IPS-NIHi11 (cell line): ENCODE data around the gene THNSL1.

Source experiments
- DNase-seq: peaks from one replicate; pipeline ENCODE4 v3.0.0; 2012; ENCODE audit warnings: mixed read lengths, low spot score

THNSL1 gene

DNA sequence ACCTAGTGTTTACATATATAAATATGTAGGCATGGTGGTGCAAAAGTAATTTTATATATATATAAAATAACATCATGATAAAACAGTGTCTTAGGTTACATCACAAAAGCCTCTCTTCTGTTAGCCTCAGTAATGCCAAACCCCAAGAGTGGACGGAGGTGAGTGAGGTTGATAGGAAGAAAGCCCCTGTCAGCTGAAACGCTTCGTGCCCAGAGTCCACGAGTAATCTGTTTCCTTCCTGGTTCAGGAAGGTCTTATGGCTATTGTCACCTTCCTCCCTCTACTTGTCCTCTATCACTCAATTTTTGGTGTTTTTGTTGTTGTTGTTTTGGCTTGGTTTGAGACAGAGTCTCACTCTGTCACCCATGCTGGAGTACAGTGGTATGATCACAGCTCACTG is 41.5 kb downstream of the THNSL1 start:
- no peak for DNase-seq

DNA sequence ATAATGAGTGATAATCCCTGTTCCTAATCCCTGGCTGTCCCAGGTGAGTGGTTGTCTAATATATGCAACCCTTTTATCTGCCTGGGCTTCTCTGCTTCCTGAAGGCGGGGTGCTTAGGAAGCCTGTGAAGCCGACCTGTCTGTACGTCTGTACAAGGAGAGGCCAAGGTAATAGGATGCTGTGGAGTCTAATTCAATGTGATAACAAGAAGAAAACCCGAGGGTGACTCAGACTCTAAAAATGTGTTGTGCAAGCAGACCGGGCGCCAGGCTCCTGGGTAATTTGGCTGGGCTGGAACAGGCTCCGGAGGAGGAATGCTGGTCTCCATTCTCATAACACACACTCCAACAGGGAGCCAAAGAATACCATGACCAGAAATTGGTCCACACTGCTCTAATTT is 43.6 kb downstream of the THNSL1 start:
- peak; percentile 31 for DNase-seq

DNA sequence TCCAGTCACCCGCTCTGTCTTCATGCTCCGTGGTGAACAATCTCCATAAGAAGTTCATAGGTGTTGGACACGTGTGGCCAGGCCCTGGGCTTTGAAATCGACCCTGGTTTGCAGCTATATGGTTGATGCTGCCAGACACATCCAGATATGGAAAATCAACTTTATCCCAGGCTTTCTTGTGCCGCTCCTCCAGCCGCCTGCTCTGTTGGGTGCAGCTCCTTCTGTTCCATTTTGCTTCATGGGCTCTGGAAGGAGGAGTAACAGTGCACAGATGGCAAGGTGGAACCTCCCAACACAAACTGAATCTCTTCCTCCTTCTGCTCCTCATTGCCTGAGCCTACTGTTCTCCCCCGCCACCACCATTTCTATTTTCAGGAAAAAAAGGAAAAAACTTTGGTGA is 44.7 kb downstream of the THNSL1 start:
- DNase-seq = no peak

DNA sequence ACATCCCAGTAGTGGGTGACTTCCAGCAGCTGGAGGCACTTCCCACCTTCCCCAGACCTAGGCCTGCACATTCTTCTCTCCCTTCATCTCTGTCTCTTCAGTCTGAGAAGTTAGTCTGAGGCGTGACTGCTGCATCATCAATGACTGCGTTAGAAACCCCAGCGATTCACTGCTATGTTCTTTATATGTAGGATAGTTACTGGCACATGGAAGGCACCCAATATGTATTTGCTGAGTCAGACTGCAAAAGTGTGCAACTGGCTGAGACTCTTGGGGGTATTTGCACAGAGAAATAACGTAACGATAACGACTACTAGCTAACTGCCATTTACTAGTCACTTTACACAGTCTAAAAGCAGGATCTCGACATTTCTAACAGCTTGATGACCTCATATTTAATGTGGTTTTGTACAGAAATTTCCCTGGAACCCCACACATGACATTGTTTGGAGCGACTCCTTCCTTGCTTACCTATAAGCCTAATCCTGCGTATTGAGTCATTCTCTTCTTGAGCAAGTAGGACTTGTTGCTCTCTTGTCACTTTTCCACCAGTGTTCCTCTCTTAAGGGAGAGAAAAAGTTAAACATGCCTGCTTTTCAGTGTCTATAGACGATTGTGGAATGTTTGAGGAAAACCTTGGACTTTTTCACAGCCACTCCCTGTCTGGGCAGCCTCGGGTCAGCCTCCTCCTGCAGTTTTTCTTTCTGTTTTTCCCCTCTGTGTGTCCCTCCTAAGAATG is 45.5 kb downstream of the THNSL1 start:
- no peak for DNase-seq

DNA sequence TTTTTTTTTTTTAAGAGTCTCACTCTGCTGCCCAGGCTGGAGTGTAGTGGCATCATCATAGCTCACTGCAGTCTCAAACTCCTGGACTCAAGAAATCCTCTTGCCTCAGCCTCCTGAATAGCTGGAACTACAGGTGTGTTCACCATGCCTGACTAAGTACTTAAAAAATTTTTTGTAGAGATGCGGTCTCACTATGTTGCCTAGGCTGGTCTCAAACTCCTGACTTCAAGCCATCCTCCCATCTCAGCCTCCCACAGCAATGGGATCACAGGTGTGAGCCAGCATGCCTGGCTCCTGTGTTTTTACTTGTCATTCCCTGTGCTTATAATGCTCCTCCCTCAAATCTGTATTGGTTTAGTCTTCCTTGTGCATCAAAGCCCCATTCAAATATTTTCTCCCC is 46.7 kb downstream of the THNSL1 start:
- DNase-seq = no peak

DNA sequence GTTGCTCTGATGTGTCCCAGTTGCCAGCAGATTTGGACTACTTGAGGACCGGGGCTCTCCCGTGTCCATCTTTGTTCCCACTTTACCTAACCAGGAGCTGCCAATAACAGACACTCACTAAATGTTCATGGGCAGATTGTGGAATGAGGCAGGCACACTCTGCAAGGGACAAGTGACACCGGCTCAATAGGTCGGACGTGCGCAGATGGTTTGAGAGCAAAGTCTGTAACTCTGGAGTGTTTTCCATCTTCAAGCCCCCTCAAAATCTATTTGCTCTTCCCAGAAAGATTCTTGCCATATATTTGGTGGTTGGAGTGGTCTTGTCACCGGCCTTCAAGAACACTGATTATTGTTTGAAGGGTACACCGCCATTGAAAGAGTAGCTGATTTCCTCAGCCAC is 47.2 kb downstream of the THNSL1 start:
- DNase-seq = no peak

DNA sequence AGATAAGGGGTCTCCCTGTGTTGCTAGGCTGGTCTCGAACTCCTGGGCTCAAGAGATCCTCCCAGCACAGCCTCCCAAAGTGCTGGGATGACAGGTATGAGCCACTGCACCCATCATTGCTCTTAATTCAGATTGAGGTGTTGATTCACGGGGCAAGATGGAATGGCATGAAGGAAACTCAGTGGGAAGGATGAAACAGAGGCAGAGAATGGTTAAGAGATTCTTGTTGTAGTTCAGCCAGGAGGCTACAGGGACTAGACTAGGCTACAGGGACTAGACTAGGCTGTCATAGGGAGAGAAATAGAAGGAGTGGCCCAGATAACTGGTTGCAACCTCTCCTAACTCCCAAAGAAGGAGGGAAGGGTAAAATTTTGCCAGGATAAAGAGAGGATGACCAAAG is 48.0 kb downstream of the THNSL1 start:
- DNase-seq = no peak

DNA sequence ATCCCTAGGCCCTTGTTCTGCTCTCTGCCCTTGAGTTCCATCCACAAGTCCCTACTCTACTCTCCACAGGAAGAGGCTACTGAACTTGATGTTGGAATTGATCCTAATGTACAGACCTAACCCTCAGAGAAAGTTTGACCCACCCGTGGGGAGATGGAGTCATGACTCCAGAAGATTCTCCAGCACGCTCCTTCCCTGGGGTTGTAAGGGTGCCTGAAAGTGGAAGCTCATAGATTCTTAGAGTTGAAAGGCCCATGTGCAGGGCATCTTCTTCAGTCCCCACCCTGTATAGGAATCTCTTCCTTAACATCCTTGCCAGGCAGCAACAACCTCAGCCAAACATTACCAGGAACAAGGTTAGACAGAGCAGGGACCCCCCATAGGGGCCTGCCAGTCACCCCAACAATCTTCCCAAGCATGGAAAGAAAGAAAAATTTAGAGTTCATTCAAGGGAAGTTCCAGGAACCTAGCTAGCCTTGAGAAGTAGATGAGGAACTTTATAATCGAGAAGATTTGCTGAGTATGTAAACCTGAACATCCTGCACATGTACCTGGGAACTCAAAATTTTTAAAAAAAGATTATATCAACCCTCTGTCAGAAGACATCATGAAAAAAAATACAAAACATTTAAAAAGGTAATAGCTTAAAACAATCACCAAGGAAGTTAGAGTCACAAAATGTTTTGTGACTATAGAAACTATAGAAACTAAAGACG is 49.5 kb downstream of the THNSL1 start:
- DNase-seq = no peak

DNA sequence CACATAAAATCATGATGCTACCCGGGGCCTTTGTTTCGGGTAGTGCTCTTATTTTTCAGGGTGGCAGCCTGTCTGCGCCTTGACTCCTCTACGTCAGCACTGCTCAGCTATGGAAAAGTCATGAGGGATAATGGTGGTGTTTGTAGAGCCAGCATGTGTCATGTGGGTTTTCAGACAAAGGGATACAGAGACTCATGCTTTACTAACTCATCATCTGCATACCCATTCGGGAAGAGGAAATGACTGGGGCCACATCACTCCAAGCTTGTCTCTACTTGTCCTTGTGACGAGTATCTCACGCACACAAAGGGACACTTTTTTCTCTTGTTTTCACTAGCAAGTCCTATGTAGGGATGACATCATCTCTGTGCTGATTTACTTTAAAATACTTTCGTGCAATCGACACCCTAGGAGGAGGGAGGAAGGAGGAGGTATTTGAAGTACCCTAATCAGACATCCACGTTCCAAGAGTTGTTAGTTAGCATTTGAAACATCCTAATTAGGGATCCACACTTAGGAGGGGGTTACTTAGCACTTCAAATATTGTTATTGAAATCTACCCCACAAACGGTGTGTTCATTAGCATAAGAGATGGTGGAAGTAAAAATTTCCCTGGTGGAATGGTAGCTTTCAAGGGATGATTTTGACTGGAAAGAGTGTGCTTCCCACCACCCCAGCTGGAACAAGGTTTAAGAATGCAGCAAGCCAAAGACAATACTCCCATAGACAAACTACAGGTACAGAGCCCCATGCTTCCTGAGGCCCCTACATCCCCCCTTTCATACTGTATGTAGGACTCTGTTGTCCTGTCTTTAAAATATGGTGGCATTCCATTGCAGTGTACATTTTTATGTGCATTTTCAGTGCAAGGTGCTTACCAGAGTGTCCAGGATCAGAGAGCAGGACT is 52.0 kb downstream of the THNSL1 start:
- DNase-seq = peak; percentile 17

DNA sequence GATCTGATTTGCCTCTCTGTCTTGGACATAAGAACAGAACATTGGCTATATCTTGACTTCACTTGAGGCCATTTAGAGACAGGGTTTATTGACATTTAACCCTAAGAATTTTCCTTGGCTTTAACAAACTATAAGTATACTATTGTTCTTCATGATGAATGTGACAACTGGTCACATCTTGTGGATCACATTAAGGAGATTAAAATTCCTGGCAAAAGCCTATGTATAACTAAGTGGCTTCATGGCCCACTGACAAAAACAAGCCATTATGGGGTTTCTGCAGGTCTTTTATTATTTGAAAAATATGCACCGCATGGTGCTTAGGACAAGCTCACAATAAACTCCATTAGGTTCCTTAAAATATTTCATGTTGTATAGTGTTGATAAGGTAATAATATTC is 54.8 kb downstream of the THNSL1 start:
- DNase-seq = no peak

DNA sequence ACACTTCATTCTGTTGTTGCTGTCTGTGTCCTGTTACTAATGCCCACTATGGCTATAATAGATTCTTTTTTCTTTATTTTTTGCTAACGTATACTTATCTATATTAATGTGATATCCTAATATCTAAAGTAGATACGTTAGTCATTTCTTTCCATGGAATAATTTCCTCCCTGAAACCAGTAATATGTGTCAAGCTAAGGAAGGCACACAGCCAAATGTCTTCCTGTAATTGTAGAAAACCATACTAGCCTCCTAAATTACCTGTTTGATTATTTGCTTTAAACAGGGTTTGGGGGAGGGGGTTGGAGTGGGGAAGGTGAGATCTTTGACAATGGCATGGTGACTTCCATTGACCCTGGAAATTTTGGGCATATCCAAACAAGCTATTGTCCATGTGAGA is 56.4 kb downstream of the THNSL1 start:
- no peak for DNase-seq

DNA sequence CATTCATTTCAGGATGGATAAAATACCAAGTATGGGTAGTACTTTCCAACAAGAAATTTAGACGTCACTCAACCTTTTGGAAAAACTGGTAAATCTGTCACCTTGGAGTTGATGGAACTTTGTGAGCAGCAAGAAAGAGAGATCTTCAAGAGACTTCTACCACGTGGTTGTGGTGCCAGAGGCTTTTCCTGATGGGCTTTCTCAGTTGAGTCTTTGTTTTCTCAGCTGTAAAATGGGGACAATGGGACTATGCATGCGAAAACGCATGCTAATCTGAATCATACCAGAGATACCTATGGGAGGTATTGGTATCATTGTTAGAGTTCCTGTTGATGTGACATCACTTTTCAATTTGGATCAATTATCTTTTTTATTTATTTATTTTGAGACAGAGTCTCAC is 59.4 kb downstream of the THNSL1 start:
- no peak for DNase-seq
